ENCODE measurements around the gene INPP5A.

Gene INPP5A

GRCh38 chr10:132542819-132543218 is 5.2 kb downstream of the INPP5A start:
- Histone ChIP-seq H3K36me3 (ENCODE audit: control insufficient read depth, insufficient read depth, low read length) (no peaks in the 10 kb centered on the region), H3K9me3 (ENCODE audit: control insufficient read depth, low read length) (no peaks in the 10 kb centered on the region), H3K27ac (ENCODE audit: insufficient read depth, low read length, poor library complexity, severe bottlenecking) (no peak overlapping the region), H3K4me3 (ENCODE audit: insufficient read depth, low read depth, low read length, poor library complexity, severe bottlenecking) (no peak overlapping the region), H3K4me1 (ENCODE audit: control insufficient read depth, insufficient read depth, low read length, poor library complexity, severe bottlenecking) (peaks cover 45% of the 10 kb centered on the region), H3K27me3 (replicated peaks; ENCODE audit: control insufficient read depth, insufficient read depth, low read length, poor library complexity, severe bottlenecking) (no peaks in the 10 kb centered on the region)
- no peak for DNase-seq

GRCh38 chr10:132543916-132544743 is 6.5 kb downstream of the INPP5A start:
- no peaks in the 10 kb centered on the region for H3K27me3 ChIP-seq (replicated peaks; ENCODE audit: control insufficient read depth, insufficient read depth, low read length, poor library complexity, severe bottlenecking)
- H3K9me3 ChIP-seq (ENCODE audit: control insufficient read depth, low read length), result no peaks in the 10 kb centered on the region
- H3K4me3 ChIP-seq (ENCODE audit: insufficient read depth, low read depth, low read length, poor library complexity, severe bottlenecking), result peak overlapping the region; percentile 54
- H3K27ac ChIP-seq (ENCODE audit: insufficient read depth, low read length, poor library complexity, severe bottlenecking), result peak overlapping the region; percentile 53
- peaks cover 34% of the 10 kb centered on the region for H3K4me1 ChIP-seq (ENCODE audit: control insufficient read depth, insufficient read depth, low read length, poor library complexity, severe bottlenecking)
- no peaks in the 10 kb centered on the region for H3K36me3 ChIP-seq (ENCODE audit: control insufficient read depth, insufficient read depth, low read length)
- DNase-seq, result no peak

GRCh38 chr10:132544744-132545658 is 7.4 kb downstream of the INPP5A start:
- H3K27me3 ChIP-seq (replicated peaks; ENCODE audit: control insufficient read depth, insufficient read depth, low read length, poor library complexity, severe bottlenecking), result no peaks in the 10 kb centered on the region
- peak overlapping the region; percentile 53 for H3K27ac ChIP-seq (ENCODE audit: insufficient read depth, low read length, poor library complexity, severe bottlenecking)
- no peak for DNase-seq
- peaks cover 27% of the 10 kb centered on the region for H3K4me1 ChIP-seq (ENCODE audit: control insufficient read depth, insufficient read depth, low read length, poor library complexity, severe bottlenecking)
- peak overlapping the region; percentile 54 for H3K4me3 ChIP-seq (ENCODE audit: insufficient read depth, low read depth, low read length, poor library complexity, severe bottlenecking)
- H3K36me3 ChIP-seq (ENCODE audit: control insufficient read depth, insufficient read depth, low read length), result no peaks in the 10 kb centered on the region
- no peaks in the 10 kb centered on the region for H3K9me3 ChIP-seq (ENCODE audit: control insufficient read depth, low read length)

- peaks cover 22% of the 10 kb centered on the region for H3K4me1 ChIP-seq (ENCODE audit: control insufficient read depth, insufficient read depth, low read length, poor library complexity, severe bottlenecking)
- no peak overlapping the region for H3K4me3 ChIP-seq (ENCODE audit: insufficient read depth, low read depth, low read length, poor library complexity, severe bottlenecking)
- no peaks in the 10 kb centered on the region for H3K27me3 ChIP-seq (replicated peaks; ENCODE audit: control insufficient read depth, insufficient read depth, low read length, poor library complexity, severe bottlenecking)
- H3K36me3 ChIP-seq (ENCODE audit: control insufficient read depth, insufficient read depth, low read length), result no peaks in the 10 kb centered on the region
- H3K27ac ChIP-seq (ENCODE audit: insufficient read depth, low read length, poor library complexity, severe bottlenecking), result no peak overlapping the region
- no peak for DNase-seq
- H3K9me3 ChIP-seq (ENCODE audit: control insufficient read depth, low read length), result no peaks in the 10 kb centered on the region
These were observed 8.2 kb downstream of the INPP5A start for GRCh38 chr10:132545659-132546367.

GRCh38 chr10:132546567-132547420 is 9.2 kb downstream of the INPP5A start:
- peaks cover 28% of the 10 kb centered on the region for H3K4me1 ChIP-seq (ENCODE audit: control insufficient read depth, insufficient read depth, low read length, poor library complexity, severe bottlenecking)
- no peak for DNase-seq

GRCh38 chr10:132547421-132547861 is 9.9 kb downstream of the INPP5A start:
- no peak for DNase-seq
- Histone ChIP-seq H3K27me3 (replicated peaks; ENCODE audit: control insufficient read depth, insufficient read depth, low read length, poor library complexity, severe bottlenecking) (no peaks in the 10 kb centered on the region), H3K36me3 (ENCODE audit: control insufficient read depth, insufficient read depth, low read length) (no peaks in the 10 kb centered on the region), H3K4me1 (ENCODE audit: control insufficient read depth, insufficient read depth, low read length, poor library complexity, severe bottlenecking) (peaks cover 29% of the 10 kb centered on the region), H3K9me3 (ENCODE audit: control insufficient read depth, low read length) (no peaks in the 10 kb centered on the region), H3K4me3 (ENCODE audit: insufficient read depth, low read depth, low read length, poor library complexity, severe bottlenecking) (no peak overlapping the region), H3K27ac (ENCODE audit: insufficient read depth, low read length, poor library complexity, severe bottlenecking) (no peak overlapping the region)

More at GRCh38 chr10:132546567-132547420, 9.2 kb downstream of the INPP5A start:
- Histone ChIP-seq H3K9me3 (ENCODE audit: control insufficient read depth, low read length) (no peaks in the 10 kb centered on the region), H3K4me3 (ENCODE audit: insufficient read depth, low read depth, low read length, poor library complexity, severe bottlenecking) (no peak overlapping the region), H3K36me3 (ENCODE audit: control insufficient read depth, insufficient read depth, low read length) (no peaks in the 10 kb centered on the region), H3K27me3 (replicated peaks; ENCODE audit: control insufficient read depth, insufficient read depth, low read length, poor library complexity, severe bottlenecking) (no peaks in the 10 kb centered on the region), H3K27ac (ENCODE audit: insufficient read depth, low read length, poor library complexity, severe bottlenecking) (no peak overlapping the region)

GRCh38 chr10:132548106-132548823 is 10.7 kb downstream of the INPP5A start:
- no peaks in the 10 kb centered on the region for H3K27me3 ChIP-seq (replicated peaks; ENCODE audit: control insufficient read depth, insufficient read depth, low read length, poor library complexity, severe bottlenecking)
- no peaks in the 10 kb centered on the region for H3K36me3 ChIP-seq (ENCODE audit: control insufficient read depth, insufficient read depth, low read length)
- no peaks in the 10 kb centered on the region for H3K9me3 ChIP-seq (ENCODE audit: control insufficient read depth, low read length)
- no peak overlapping the region for H3K27ac ChIP-seq (ENCODE audit: insufficient read depth, low read length, poor library complexity, severe bottlenecking)
- peaks cover 29% of the 10 kb centered on the region for H3K4me1 ChIP-seq (ENCODE audit: control insufficient read depth, insufficient read depth, low read length, poor library complexity, severe bottlenecking)
- no peak for DNase-seq
- H3K4me3 ChIP-seq (ENCODE audit: insufficient read depth, low read depth, low read length, poor library complexity, severe bottlenecking), result no peak overlapping the region

- H3K9me3 ChIP-seq (ENCODE audit: control insufficient read depth, low read length), result no peaks in the 10 kb centered on the region
- H3K4me1 ChIP-seq (ENCODE audit: control insufficient read depth, insufficient read depth, low read length, poor library complexity, severe bottlenecking), result peaks cover 28% of the 10 kb centered on the region
- no peak overlapping the region for H3K27ac ChIP-seq (ENCODE audit: insufficient read depth, low read length, poor library complexity, severe bottlenecking)
- H3K4me3 ChIP-seq (ENCODE audit: insufficient read depth, low read depth, low read length, poor library complexity, severe bottlenecking), result no peak overlapping the region
- H3K36me3 ChIP-seq (ENCODE audit: control insufficient read depth, insufficient read depth, low read length), result no peaks in the 10 kb centered on the region
- no peak for DNase-seq
- no peaks in the 10 kb centered on the region for H3K27me3 ChIP-seq (replicated peaks; ENCODE audit: control insufficient read depth, insufficient read depth, low read length, poor library complexity, severe bottlenecking)
These were observed 11.3 kb downstream of the INPP5A start for GRCh38 chr10:132548869-132549268.
